Activated T-helper 17 cell treated with anti-CD3 and anti-CD28 coated beads, Interleukin-2, amount 50 U/mL, for 72 hours (primary cell): ENCODE results near the gene TAOK3. TPM values are rescaled to one million over a fixed set of nuclear protein-coding genes. Genes with fewer than 3 reads are reported as not detected.

Experiments used
- ATAC-seq: fragments of 150-1000 bp; cut with Tn5 transposase; replicated peaks from 2 replicates; pipeline ENCODE4 v1.10.0; 2021; ENCODE audit warnings: mild to moderate bottlenecking, moderate library complexity
- H3K27ac Mint-ChIP-seq: one replicate; pipeline ENCODE4 v1.8.0; 2022; ENCODE audit warnings: mixed read lengths
- H3K27me3 Mint-ChIP-seq: one replicate; pipeline ENCODE4 v1.8.0; 2022; ENCODE audit warnings: mixed read lengths
- H3K36me3 Mint-ChIP-seq: one replicate; pipeline ENCODE4 v1.8.0; 2022; ENCODE audit warnings: low read depth, mild to moderate bottlenecking, mixed read lengths
- H3K4me1 Mint-ChIP-seq: one replicate; pipeline ENCODE4 v1.8.0; 2022; ENCODE audit warnings: mixed read lengths
- H3K4me3 Mint-ChIP-seq: one replicate; pipeline ENCODE4 v1.8.0; 2022; ENCODE audit warnings: mild to moderate bottlenecking, mixed read lengths
- H3K9me3 Mint-ChIP-seq: one replicate; pipeline ENCODE4 v1.8.0; 2022; ENCODE audit warnings: mixed read lengths
- total RNA-seq, 2 donors: library from RNA; stranded (reverse); gene quantifications; one replicate each; pipeline ENCODE4 v1.2.3, GENCODE V29; 2022

Gene TAOK3
- total RNA-seq, 2 donors from 2014 or later: 56.2 to 62.3 TPM

GRCh38 chr12:118377021-118377883, 4.5 kb upstream of the TAOK3 start:
- Mint-ChIP-seq H3K4me3 (peak overlapping the region; percentile 92), H3K36me3 (peaks cover 42% of the 10 kb centered on the region), H3K27ac (peak overlapping the region; percentile 95), H3K4me1 (peaks cover 18% of the 10 kb centered on the region), H3K27me3 (no peaks in the 10 kb centered on the region), H3K9me3 (no peaks in the 10 kb centered on the region)
- no peak for ATAC-seq

- peak within 1 kb of the TSS; percentile 99 for H3K27ac Mint-ChIP-seq
- H3K4me3 Mint-ChIP-seq: peak within 1 kb of the TSS; percentile 92
- H3K4me1 Mint-ChIP-seq: peaks cover 18% of the 10 kb centered on the region
- peaks cover 34% of the 10 kb centered on the region for H3K36me3 Mint-ChIP-seq
- ATAC-seq: peak; percentile 27
- H3K9me3 Mint-ChIP-seq: no peaks in the 10 kb centered on the region
- H3K27me3 Mint-ChIP-seq: no peaks in the 10 kb centered on the region
These were observed 3.6 kb upstream of the TAOK3 start, which contains the start of gene SUDS3 for GRCh38 chr12:118376089-118377020. Gene SUDS3 (plus strand): TSS chr12:118376555. CDS start chr12:118376692, 137 bp downstream.

GRCh38 chr12:118375348-118375747, 2.6 kb upstream of the TAOK3 start:
- Mint-ChIP-seq H3K36me3 (peaks cover 23% of the 10 kb centered on the region), H3K4me3 (peak overlapping the region; percentile 92), H3K27me3 (no peaks in the 10 kb centered on the region), H3K9me3 (no peaks in the 10 kb centered on the region), H3K27ac (peak overlapping the region; percentile 99), H3K4me1 (peaks cover 23% of the 10 kb centered on the region)
- ATAC-seq: no peak

GRCh38 chr12:118374909-118375308, 2.2 kb upstream of the TAOK3 start:
- no peaks in the 10 kb centered on the region for H3K27me3 Mint-ChIP-seq
- H3K4me1 Mint-ChIP-seq: peaks cover 23% of the 10 kb centered on the region
- peaks cover 19% of the 10 kb centered on the region for H3K36me3 Mint-ChIP-seq
- no peak for ATAC-seq
- no peaks in the 10 kb centered on the region for H3K9me3 Mint-ChIP-seq
- peak overlapping the region; percentile 99 for H3K27ac Mint-ChIP-seq
- peak overlapping the region; percentile 92 for H3K4me3 Mint-ChIP-seq

GRCh38 chr12:118374126-118374725, 1.5 kb upstream of the TAOK3 start:
- no peak overlapping the region for H3K27ac Mint-ChIP-seq

GRCh38 chr12:118373616-118374015, 909 bp upstream of the TAOK3 start:
- Mint-ChIP-seq H3K9me3 (no peaks in the 10 kb centered on the region), H3K4me3 (peak overlapping the region; percentile 92), H3K4me1 (peaks cover 23% of the 10 kb centered on the region), H3K27me3 (no peaks in the 10 kb centered on the region), H3K27ac (peak overlapping the region; percentile 94), H3K36me3 (peaks cover 11% of the 10 kb centered on the region)
- no peak for ATAC-seq

More at GRCh38 chr12:118374126-118374725, 1.5 kb upstream of the TAOK3 start:
- Mint-ChIP-seq H3K4me1 (peaks cover 23% of the 10 kb centered on the region), H3K36me3 (peaks cover 12% of the 10 kb centered on the region), H3K27me3 (no peaks in the 10 kb centered on the region), H3K9me3 (no peaks in the 10 kb centered on the region), H3K4me3 (peak overlapping the region; percentile 92)
- no peak for ATAC-seq

- Mint-ChIP-seq H3K4me1 (peaks cover 15% of the 10 kb centered on the region), H3K27me3 (no peaks in the 10 kb centered on the region), H3K4me3 (peak overlapping the region; percentile 92), H3K27ac (peak overlapping the region; percentile 94), H3K36me3 (no peaks in the 10 kb centered on the region), H3K9me3 (no peaks in the 10 kb centered on the region)
- ATAC-seq: no peak
These were observed 1.1 kb downstream of the TAOK3 start for GRCh38 chr12:118371321-118372282.

- H3K4me3 Mint-ChIP-seq: peak overlapping the region; percentile 92
- peak overlapping the region; percentile 49 for H3K27ac Mint-ChIP-seq
- no peaks in the 10 kb centered on the region for H3K27me3 Mint-ChIP-seq
- no peak for ATAC-seq
- no peaks in the 10 kb centered on the region for H3K9me3 Mint-ChIP-seq
- no peaks in the 10 kb centered on the region for H3K36me3 Mint-ChIP-seq
- H3K4me1 Mint-ChIP-seq: peaks cover 10% of the 10 kb centered on the region
These were observed 2.1 kb downstream of the TAOK3 start for GRCh38 chr12:118370601-118371000.

GRCh38 chr12:118368821-118369220, 3.9 kb downstream of the TAOK3 start:
- no peaks in the 10 kb centered on the region for H3K36me3 Mint-ChIP-seq
- H3K27me3 Mint-ChIP-seq: no peaks in the 10 kb centered on the region
- no peak for ATAC-seq
- peaks cover 9% of the 10 kb centered on the region for H3K4me1 Mint-ChIP-seq
- no peak overlapping the region for H3K27ac Mint-ChIP-seq
- H3K4me3 Mint-ChIP-seq: no peak overlapping the region
- no peaks in the 10 kb centered on the region for H3K9me3 Mint-ChIP-seq

- Mint-ChIP-seq H3K27me3 (no peaks in the 10 kb centered on the region), H3K36me3 (no peaks in the 10 kb centered on the region), H3K4me3 (no peak overlapping the region), H3K4me1 (peaks cover 9% of the 10 kb centered on the region), H3K27ac (no peak overlapping the region), H3K9me3 (no peaks in the 10 kb centered on the region)
- no peak for ATAC-seq
These were observed 10.8 kb downstream of the TAOK3 start for GRCh38 chr12:118361889-118362288.

GRCh38 chr12:118361092-118361404, 11.7 kb downstream of the TAOK3 start:
- Mint-ChIP-seq H3K4me1 (peaks cover 11% of the 10 kb centered on the region), H3K9me3 (no peaks in the 10 kb centered on the region), H3K27me3 (no peaks in the 10 kb centered on the region), H3K4me3 (no peak overlapping the region), H3K36me3 (no peaks in the 10 kb centered on the region), H3K27ac (no peak overlapping the region)
- ATAC-seq: no peak

- H3K4me3 Mint-ChIP-seq: peak overlapping the region; percentile 97
- no peaks in the 10 kb centered on the region for H3K27me3 Mint-ChIP-seq
- H3K27ac Mint-ChIP-seq: peak overlapping the region; percentile 97
- peaks cover 15% of the 10 kb centered on the region for H3K4me1 Mint-ChIP-seq
- peak; percentile 80 for ATAC-seq
- H3K36me3 Mint-ChIP-seq: peaks cover 7% of the 10 kb centered on the region
- H3K9me3 Mint-ChIP-seq: no peaks in the 10 kb centered on the region
These were observed 13.2 kb downstream of the TAOK3 start for GRCh38 chr12:118359541-118359915.
